ENCODE data around the gene LHX4. TPM values are rescaled to one million over a fixed set of nuclear protein-coding genes. Genes with fewer than 3 reads are reported as not detected.

LHX4 gene
- total RNA-seq, 4 donors from 2014 or later, result 0.08 to 1.2 (median 0.31) TPM

- Histone ChIP-seq H3K9me3 (no peaks in the 10 kb centered on the region), H3K27ac (no peak overlapping the region), H3K4me1 (no peaks in the 10 kb centered on the region), H3K27me3 (peaks cover 25% of the 10 kb centered on the region), H3K36me3 (no peaks in the 10 kb centered on the region), H3K4me3 (no peak overlapping the region)
- no peak for DNase-seq (ENCODE audit: low spot score in 2 of 2)
- TF ChIP-seq EP300 (IDR thresholded peaks at IDR 0.05) (no peak), POLR2A (IDR thresholded peaks at IDR 0.05) (no peak), POLR2AphosphoS5 (IDR thresholded peaks at IDR 0.05) (no peak)
- TF ChIP-seq, protein P1, sequence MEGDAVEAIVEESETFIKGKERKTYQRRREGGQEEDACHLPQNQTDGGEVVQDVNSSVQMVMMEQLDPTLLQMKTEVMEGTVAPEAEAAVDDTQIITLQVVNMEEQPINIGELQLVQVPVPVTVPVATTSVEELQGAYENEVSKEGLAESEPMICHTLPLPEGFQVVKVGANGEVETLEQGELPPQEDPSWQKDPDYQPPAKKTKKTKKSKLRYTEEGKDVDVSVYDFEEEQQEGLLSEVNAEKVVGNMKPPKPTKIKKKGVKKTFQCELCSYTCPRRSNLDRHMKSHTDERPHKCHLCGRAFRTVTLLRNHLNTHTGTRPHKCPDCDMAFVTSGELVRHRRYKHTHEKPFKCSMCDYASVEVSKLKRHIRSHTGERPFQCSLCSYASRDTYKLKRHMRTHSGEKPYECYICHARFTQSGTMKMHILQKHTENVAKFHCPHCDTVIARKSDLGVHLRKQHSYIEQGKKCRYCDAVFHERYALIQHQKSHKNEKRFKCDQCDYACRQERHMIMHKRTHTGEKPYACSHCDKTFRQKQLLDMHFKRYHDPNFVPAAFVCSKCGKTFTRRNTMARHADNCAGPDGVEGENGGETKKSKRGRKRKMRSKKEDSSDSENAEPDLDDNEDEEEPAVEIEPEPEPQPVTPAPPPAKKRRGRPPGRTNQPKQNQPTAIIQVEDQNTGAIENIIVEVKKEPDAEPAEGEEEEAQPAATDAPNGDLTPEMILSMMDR (IDR thresholded peaks at IDR 0.05), result no peak
- 86% methylated on average over 7 of the region's 9 CpGs for WGBS
Observed at GRCh38 chr1:180251526-180252305, 21.7 kb downstream of the LHX4 start.

DNA sequence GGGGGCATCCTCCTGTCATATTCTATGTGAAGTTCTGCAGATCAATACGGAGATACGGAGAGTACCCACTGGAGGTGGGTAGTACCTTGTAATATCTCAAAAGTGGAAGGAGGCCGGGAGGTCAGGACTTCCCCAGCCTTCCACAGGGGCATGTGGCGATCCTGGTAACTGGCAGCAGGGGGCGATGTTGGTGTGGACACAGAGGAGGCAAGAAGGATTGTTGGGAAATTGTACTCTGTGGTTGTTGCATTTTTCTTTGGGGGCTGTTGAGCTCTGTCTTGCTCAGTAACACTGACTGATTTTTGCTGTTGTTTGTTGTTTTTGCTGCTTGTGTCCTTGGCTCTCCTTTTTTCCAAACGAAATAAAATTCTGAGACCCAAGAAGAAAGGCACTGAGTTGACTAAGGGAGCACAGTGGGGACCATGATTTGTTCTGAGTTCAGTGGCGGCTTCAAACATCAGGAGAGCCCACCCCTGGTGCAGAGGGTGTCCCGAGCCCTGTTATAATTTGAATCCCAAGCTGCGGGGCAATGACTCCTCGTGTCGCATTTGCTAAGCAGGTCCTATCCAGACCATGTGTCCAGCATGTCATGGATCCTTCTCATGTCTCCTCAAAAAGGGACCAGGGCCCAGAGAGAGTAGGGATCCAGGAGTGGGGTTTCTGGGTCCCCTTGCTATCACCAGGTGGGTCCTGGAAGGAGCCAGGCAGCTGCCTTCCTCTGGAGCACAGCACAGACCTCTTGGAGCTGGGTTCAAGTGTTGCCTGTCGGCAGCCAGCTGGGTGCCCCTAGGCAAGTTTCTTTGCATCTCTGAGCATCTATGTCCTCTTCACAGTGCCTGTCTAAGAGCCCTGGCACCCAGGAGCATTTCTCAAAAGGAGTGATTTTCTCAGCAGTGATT lies 22.8 kb downstream of the LHX4 start:
- 64% methylated on average over 12 of the region's 12 CpGs for WGBS
- Histone ChIP-seq H3K9me3 (no peaks in the 10 kb centered on the region), H3K4me3 (no peak overlapping the region), H3K27ac (no peak overlapping the region), H3K4me1 (no peaks in the 10 kb centered on the region), H3K27me3 (peaks cover 36% of the 10 kb centered on the region), H3K36me3 (no peaks in the 10 kb centered on the region)
- no peak for DNase-seq (ENCODE audit: low spot score in 2 of 2)
- no peak for TF ChIP-seq POLR2A (IDR thresholded peaks at IDR 0.05)
- TF ChIP-seq, protein P1 (IDR thresholded peaks at IDR 0.05), result peak; percentile 57 to 71

DNA sequence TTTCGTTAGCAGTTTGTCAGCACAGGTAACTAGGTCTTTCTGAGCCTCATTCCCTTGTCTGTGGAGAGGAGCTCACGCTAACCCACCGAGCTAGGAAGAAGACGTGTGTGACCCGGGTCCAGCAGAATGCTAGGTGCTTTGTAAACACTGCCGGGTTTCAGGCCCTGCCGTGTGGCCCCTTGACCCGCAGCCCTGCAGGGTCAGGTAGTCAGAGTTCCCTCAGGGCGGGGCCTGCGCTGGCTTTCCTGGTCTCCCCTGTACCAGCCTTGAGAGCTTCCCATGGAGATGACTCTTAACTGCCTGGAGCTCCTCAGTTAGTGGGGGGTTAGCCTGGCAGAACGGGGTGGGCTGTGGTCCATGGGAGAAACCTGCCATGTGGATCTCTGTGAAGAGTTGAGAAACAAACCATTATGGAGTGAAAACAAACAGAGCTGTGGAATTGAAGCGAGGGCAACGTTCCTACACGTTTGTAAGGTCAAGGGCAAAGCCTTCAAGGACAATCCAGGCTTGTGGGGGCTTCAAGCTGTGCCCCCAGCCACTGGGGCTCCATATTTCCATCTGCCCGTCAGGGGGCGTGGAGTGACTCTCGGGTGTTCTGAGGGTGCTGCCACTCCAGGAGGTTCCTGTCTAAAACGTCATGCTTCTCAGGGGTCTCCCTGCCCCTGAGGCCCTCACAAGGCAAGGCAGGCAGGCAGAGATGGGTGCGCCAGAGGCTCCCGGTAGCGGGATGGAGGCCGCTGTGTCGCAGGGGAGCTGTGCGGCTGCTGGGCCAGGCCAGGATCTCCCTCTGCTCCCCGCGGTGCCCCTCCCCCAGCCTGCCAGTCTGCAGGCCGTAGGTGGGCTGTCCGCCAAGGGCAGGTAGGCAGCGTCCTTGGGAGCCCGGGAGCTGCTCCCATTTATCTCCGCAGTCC lies 23.8 kb downstream of the LHX4 start:
- no peaks in the 10 kb centered on the region for H3K4me1 ChIP-seq
- H3K4me3 ChIP-seq, result no peak overlapping the region
- WGBS, result 70% methylated on average over 13 of the region's 31 CpGs
- H3K9me3 ChIP-seq, result no peaks in the 10 kb centered on the region
- peaks cover 46% of the 10 kb centered on the region for H3K27me3 ChIP-seq
- DNase-seq (ENCODE audit: low spot score in 2 of 2), result no peak
- TF ChIP-seq, protein P1 (IDR thresholded peaks at IDR 0.05), result no peak
- TF ChIP-seq EP300 (IDR thresholded peaks at IDR 0.05), result no peak
- TF ChIP-seq POLR2A (IDR thresholded peaks at IDR 0.05), result no peak
- TF ChIP-seq POLR2AphosphoS5 (IDR thresholded peaks at IDR 0.05), result no peak
- H3K27ac ChIP-seq, result no peak overlapping the region
- H3K36me3 ChIP-seq, result no peaks in the 10 kb centered on the region

DNA sequence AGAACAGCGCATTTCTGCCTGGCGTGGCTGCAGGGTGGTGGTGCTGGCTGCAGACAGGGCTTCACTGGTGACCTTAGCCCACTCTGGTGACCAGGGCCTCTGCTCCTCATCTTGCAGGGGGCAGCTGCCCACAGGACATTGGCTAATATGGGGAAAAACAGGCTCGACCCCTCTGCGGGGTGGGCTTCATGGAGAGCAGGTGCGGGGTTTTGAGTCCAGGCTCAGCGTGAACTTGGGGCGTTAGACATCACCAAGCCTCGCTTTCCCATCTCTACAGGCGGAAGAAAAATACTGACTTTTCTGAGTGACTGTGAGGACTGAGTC lies 24.4 kb downstream of the LHX4 start:
- WGBS, result 85% methylated on average over 7 of the region's 9 CpGs
- peaks cover 52% of the 10 kb centered on the region for H3K27me3 ChIP-seq

More for the DNA sequence above, 24.4 kb downstream of the LHX4 start:
- TF ChIP-seq POLR2A (IDR thresholded peaks at IDR 0.05) (no peak), POLR2AphosphoS5 (IDR thresholded peaks at IDR 0.05) (no peak), EP300 (IDR thresholded peaks at IDR 0.05) (no peak)
- TF ChIP-seq, protein P1 (IDR thresholded peaks at IDR 0.05), result no peak
- no peak overlapping the region for H3K4me3 ChIP-seq
- no peaks in the 10 kb centered on the region for H3K9me3 ChIP-seq
- no peaks in the 10 kb centered on the region for H3K36me3 ChIP-seq
- no peaks in the 10 kb centered on the region for H3K4me1 ChIP-seq
- DNase-seq (ENCODE audit: low spot score in 2 of 2), result no peak
- H3K27ac ChIP-seq, result no peak overlapping the region

All from suprapubic skin (tissue), 4 donors.